Epithelial cell of prostate (primary cell): ENCODE results near the gene ZNF3.

Experiments
- DNase-seq: peaks from one replicate; pipeline ENCODE4 v3.0.0-alpha.2; 2011; ENCODE audit warnings: low read depth, low spot score
- H3K27ac ChIP-seq: fragments of 450-650 bp; 2 replicates; pipeline ENCODE4 v1.5.1; 2017; ENCODE audit warnings: mild to moderate bottlenecking

Gene ZNF3

GRCh38 chr7:100061518-100062193 is 19.9 kb downstream of the ZNF3 start:
- DNase-seq, result no peak
- no peak overlapping the region for H3K27ac ChIP-seq

GRCh38 chr7:100059251-100059739 is 22.2 kb downstream of the ZNF3 start:
- H3K27ac ChIP-seq, result no peak overlapping the region
- no peak for DNase-seq

DNA sequence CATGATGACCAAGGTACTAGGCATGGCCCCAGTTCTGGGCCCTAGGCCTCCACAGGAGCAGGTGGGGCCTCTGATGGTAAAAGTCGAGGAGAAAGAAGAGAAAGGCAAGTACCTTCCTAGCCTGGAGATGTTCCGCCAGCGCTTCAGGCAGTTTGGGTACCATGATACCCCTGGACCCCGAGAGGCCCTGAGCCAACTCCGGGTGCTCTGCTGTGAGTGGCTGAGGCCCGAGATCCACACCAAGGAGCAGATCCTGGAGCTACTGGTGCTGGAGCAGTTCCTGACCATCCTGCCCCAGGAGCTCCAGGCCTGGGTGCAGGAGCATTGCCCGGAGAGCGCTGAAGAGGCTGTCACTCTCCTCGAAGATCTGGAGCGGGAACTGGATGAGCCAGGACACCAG is 24.5 kb downstream of the ZNF3 start:
- H3K27ac ChIP-seq, result no peak overlapping the region
- DNase-seq, result no peak

GRCh38 chr7:100053215-100053614 is 28.3 kb downstream of the ZNF3 start:
- peak; percentile 67 for DNase-seq
- H3K27ac ChIP-seq, result no peak overlapping the region

- no peak for DNase-seq
- H3K27ac ChIP-seq, result no peak overlapping the region
Measured at GRCh38 chr7:100051611-100052010, 29.9 kb downstream of the ZNF3 start.

DNA sequence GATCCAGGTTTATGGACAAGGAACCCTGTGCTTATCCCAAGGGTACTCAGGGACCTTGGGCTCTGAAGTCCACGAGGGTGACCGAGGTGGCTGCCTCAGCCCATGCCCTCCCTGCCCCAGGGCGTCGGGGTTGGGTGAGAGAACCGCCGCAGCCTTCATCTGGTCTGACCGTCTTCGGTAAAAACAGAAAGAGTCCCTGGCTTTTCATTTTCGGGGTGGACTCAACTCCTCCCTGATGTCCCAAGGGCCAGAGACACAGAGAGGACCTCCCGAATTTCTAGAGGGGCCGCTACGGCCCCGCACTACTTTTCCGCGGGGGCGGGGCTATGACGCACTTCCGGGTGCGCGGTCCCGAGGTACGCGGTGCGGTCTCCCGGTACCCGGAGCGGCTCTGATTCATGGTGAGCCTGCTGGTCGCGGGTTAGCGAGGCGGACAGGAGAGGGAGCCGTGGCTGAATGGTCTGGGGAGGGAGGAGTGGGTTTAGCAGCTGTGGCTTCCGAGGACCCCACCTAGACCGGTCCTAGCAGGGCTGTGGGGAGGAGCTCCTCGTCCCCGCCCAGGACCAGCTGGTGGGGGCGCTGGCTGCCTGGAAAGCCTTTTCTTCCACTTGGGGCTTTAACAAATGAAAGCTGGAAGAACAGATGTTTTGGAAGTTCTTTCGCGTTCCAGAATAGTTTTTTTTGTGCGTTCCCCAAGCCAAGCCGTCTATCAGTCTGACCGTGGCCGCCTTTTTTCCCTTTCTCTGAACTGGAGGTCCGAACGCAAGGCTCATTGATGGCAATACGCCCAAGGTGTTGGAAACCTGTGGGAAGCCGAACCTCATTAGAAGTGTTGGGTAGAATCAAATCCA is 31.9 kb downstream of the ZNF3 start, which contains the start of gene ZSCAN21:
Gene ZSCAN21, plus strand, starts transcription at position 334 of the 851 bp plus-strand sequence. CDS start 7,233 bp downstream, outside the sequence.
- peak; percentile 27 for DNase-seq
- peak within 1 kb of the TSS; percentile 86 for H3K27ac ChIP-seq

DNA sequence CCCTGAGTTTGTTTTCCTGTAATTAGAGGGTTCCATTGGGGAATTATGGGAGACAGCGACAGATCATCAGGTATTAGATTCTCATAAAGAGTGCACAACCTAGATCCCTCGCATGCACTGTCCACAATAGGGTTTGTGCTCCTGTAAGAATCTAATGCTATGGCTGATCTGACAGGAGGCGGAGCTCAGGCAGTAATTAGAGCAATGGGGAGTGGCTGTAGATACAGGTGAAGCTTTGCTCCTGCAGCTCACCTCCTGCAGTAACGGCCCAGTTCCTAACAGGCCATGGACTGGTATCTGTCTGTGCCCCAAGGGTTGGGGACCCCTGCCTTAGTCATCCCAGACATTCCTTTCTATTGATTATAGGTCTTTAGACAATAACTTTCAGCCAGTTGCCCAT is 32.8 kb downstream of the ZNF3 start:
- no peak for DNase-seq
- no peak overlapping the region for H3K27ac ChIP-seq

DNA sequence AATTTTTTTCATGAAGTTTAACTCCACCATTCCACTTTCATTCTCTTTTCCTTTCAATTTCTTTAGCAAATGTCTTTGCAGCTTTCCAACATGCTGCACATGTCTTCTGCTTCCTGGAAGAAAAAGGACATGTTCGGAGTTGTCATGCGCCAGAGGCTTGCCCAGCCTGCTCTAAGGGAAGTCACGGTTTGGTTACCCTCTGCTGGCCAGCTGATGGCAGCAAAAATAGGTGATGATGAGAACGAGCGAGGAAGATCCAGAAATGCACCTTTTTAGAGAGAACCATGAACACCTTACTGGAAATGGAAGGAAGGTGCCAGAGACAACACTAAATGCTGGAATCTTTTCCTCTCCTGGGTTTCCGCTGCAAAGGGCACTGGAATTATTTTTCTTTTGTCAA is 36.8 kb downstream of the ZNF3 start:
- H3K27ac ChIP-seq, result no peak overlapping the region
- no peak for DNase-seq

- DNase-seq, result no peak
- no peak overlapping the region for H3K27ac ChIP-seq
Measured at GRCh38 chr7:100040575-100040974, 40.9 kb downstream of the ZNF3 start.

GRCh38 chr7:100038326-100038725 is 43.2 kb downstream of the ZNF3 start:
- no peak overlapping the region for H3K27ac ChIP-seq
- no peak for DNase-seq

- no peak overlapping the region for H3K27ac ChIP-seq
- no peak for DNase-seq
Measured at GRCh38 chr7:100035876-100036275, 45.6 kb downstream of the ZNF3 start.

GRCh38 chr7:100034871-100035510 is 46.5 kb downstream of the ZNF3 start:
- DNase-seq, result no peak
- no peak overlapping the region for H3K27ac ChIP-seq

- no peak overlapping the region for H3K27ac ChIP-seq
- DNase-seq, result no peak
Measured at GRCh38 chr7:100033526-100033925, 48.0 kb downstream of the ZNF3 start.

GRCh38 chr7:100029596-100029995 is 51.9 kb downstream of the ZNF3 start:
- peak overlapping the region; percentile 94 for H3K27ac ChIP-seq
- DNase-seq, result no peak

GRCh38 chr7:100027197-100027596 is 54.3 kb downstream of the ZNF3 start:
- peak overlapping the region; percentile 94 for H3K27ac ChIP-seq
- no peak for DNase-seq

DNA sequence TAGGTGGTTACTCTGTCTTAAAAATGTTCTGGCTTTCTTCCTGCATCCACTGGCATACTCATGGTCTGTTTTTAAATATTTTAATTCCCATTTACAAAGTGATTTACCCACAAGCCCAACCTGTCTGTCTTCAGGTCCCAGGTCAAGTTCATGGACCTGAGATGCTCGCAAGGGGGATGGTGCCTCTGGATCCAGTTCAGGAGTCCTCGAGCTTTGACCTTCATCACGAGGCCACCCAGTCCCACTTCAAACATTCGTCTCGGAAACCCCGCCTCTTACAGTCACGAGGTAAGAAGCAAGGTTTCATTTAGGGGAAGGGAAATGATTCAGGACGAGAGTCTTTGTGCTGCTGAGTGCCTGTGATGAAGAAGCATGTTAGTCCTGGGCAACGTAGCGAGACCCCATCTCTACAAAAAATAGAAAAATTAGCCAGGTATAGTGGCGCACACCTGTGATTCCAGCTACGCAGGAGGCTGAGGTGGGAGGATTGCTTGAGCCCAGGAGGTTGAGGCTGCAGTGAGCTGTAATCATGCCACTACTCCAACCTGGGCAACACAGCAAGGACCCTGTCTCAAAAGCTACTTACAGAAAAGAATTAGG is 57.4 kb downstream of the ZNF3 start:
- peak overlapping the region; percentile 94 for H3K27ac ChIP-seq
- no peak for DNase-seq

DNA sequence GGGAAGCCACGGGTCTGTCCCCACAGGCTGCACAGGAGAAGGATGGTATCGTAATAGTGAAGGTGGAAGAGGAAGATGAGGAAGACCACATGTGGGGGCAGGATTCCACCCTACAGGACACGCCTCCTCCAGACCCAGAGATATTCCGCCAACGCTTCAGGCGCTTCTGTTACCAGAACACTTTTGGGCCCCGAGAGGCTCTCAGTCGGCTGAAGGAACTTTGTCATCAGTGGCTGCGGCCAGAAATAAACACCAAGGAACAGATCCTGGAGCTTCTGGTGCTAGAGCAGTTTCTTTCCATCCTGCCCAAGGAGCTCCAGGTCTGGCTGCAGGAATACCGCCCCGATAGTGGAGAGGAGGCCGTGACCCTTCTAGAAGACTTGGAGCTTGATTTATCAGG is 58.0 kb downstream of the ZNF3 start:
- DNase-seq, result no peak
- peak overlapping the region; percentile 94 for H3K27ac ChIP-seq

DNA sequence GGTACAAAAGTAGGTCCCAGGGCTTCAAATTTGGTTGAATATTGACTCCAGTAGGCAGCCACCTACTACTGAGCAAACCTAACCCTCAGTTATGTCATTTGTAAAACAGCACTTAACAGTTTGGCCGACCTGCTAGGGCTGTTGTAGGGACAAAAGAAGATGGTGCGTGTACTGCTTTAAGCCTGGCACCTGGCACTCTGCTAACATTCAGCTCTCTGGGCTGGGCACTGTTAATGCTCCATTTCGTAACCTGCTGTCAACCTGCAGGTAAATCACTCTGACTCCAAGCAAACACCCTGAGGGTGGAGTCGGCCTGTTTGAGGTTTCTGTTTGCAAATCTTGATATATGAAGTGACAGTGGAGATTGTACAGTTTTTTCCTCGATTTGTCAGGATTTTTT is 58.9 kb downstream of the ZNF3 start:
- peak overlapping the region; percentile 94 for H3K27ac ChIP-seq
- DNase-seq, result peak; percentile 90

DNA sequence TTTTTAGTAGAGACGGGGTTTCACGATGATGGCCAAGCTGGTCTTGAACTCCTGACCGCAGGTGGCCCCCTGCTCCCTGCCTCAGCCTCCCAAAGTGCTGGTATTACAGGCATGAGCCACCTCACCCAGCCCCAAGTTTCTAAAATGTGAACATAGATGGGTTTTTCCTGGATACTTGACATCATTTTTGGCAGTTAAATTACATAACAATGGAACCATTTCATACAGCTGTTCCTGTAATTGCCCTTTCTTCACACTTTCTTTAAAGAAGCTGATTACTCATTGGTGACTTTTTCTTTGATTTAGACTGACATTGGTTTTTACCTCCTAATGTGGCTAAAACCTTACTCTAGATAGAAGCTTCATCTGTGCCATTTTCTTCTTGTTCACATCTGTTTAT is 60.2 kb downstream of the ZNF3 start:
- H3K27ac ChIP-seq, result peak overlapping the region; percentile 94
- DNase-seq, result no peak
